SJCRH30 (cell line): ENCODE data around the gene U2SURP. TPM values are rescaled to one million over a fixed set of nuclear protein-coding genes. Genes with fewer than 3 reads are reported as not detected.

Experiments used
- DNase-seq, 2 experiments: peaks; one replicate each; pipeline ENCODE4 v3.0.0-alpha.2; 2015 to 2020
- H3K27ac ChIP-seq: fragments of 250-450 bp; sonication (Bioruptor Pico); 2 replicates; pipeline ENCODE4 v1.5.1; 2020; ENCODE audit warnings: mild to moderate bottlenecking, moderate library complexity
- H3K27me3 ChIP-seq: fragments of 250-450 bp; sonication (Bioruptor Pico); 2 replicates; pipeline ENCODE4 v1.5.1; 2020; ENCODE audit warnings: mild to moderate bottlenecking, moderate library complexity
- H3K36me3 ChIP-seq: fragments of 250-450 bp; sonication (Bioruptor Pico); 2 replicates; pipeline ENCODE4 v1.5.1; 2020; ENCODE audit warnings: mild to moderate bottlenecking, moderate library complexity
- H3K4me1 ChIP-seq: fragments of 250-450 bp; sonication (Bioruptor Pico); 2 replicates; pipeline ENCODE4 v1.5.1; 2020; ENCODE audit warnings: mild to moderate bottlenecking, moderate library complexity
- H3K4me3 ChIP-seq: fragments of 250-450 bp; sonication (Bioruptor Pico); 2 replicates; pipeline ENCODE4 v1.5.1; 2020; ENCODE audit warnings: mild to moderate bottlenecking, moderate library complexity
- H3K9me3 ChIP-seq: fragments of 250-450 bp; sonication (Bioruptor Pico); replicated peaks from 2 replicates; pipeline ENCODE4 v1.5.1; 2020; ENCODE audit warnings: mild to moderate bottlenecking, moderate library complexity
- total RNA-seq: library from RNA; depleted of rRNA; stranded (reverse); fragments of >200 nt; shearing (Covaris generic); gene quantifications from 2 replicates; pipeline ENCODE4 v1.2.3, GENCODE V29; 2014

The U2SURP gene
- total RNA-seq, 1 experiment from 2014 or later = 177 TPM

DNA sequence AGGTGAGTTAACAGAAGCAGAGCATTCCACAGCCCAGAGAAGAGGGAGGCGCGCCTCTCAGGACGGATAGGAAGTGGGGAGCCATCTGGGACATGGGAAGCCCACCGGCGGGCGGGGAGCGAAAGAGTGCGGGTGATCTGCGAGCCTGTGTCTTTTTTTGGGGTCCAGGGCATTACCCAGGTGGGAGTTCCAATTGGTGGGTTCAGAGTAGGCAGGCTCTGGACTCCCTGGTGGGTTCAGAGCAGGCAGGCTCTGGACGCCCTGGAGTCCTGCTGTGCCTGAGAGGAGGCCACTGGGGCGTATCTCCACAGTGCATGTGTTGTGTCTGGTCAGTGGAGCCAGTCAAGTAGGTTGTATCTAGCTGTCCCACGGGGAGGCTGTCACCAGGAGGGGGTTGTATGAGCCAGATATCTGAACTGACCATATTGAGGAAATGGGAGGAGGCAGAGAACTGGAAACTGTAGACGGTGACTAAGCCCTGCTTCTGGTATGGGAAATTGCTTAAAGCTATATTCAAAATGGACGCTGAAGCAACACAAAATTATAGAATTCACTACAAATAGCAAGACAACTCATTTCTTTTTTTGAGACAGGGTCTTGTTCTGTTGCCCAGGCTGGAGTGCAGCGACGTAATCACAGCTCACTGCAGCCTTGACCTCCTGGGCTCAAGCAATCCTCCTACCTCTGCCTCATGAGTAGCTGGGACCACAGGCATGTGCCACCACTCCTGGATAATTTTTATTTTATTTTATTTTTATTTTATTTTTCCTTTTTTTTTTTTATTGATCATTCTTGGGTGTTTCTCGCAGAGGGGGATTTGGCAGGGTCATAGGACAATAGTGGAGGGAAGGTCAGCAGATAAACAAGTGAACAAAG, 83.7 kb downstream of the U2SURP start:
- no peak for DNase-seq
- H3K27me3 ChIP-seq = no peaks in the 10 kb centered on the region
- no peaks in the 10 kb centered on the region for H3K36me3 ChIP-seq
- H3K9me3 ChIP-seq = no peaks in the 10 kb centered on the region
- no peak overlapping the region for H3K4me3 ChIP-seq
- H3K4me1 ChIP-seq = peaks cover 6% of the 10 kb centered on the region; the same call in 1 of the 2 replicates
- H3K27ac ChIP-seq = no peak overlapping the region

DNA sequence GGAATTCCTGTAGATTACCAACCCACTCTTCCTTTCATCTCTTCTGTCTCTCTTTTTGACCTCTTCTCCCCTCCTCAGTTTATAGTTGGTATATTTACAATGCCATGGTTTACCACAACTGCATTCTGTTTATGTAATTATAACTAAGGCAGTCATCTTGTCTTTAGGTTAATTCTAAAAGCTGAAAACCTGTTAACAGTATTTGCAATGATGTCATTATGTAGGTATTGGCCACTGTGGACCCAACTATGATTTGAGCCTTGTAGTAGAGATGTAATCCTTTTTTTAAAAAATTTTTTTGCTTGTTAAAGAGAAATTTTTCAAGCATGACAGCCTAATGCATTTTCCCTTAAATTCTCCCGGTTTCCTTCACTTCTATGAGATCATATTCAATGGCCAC, 87.5 kb downstream of the U2SURP start:
- Histone ChIP-seq H3K27me3 (no peaks in the 10 kb centered on the region), H3K9me3 (no peaks in the 10 kb centered on the region), H3K4me1 (peaks cover 16% of the 10 kb centered on the region), H3K27ac (no peak overlapping the region), H3K36me3 (no peaks in the 10 kb centered on the region), H3K4me3 (no peak overlapping the region)
- no peak for DNase-seq

DNA sequence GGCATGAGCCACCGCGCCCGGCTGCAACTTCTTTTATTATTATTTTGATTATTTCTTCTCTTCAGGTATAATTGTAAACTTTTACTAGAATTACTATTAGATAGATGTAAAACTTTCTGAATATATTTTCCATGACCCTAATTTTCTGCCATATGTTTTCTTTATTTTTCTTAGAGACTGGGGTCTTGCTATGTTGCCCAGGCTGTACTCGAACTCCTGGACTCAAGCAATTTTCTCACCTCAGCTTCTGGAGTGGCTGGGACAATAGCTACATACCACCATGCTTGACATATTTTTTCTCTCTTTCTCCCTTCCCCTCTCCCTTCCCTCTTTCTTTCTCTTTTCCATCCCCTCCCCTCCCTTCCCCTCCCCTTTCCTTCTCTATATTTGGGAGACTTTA, 88.6 kb downstream of the U2SURP start:
- Histone ChIP-seq H3K27me3 (no peaks in the 10 kb centered on the region), H3K36me3 (no peaks in the 10 kb centered on the region), H3K9me3 (no peaks in the 10 kb centered on the region), H3K27ac (peak overlapping the region; percentile 49), H3K4me1 (peaks cover 16% of the 10 kb centered on the region), H3K4me3 (no peak overlapping the region)
- no peak for DNase-seq

DNA sequence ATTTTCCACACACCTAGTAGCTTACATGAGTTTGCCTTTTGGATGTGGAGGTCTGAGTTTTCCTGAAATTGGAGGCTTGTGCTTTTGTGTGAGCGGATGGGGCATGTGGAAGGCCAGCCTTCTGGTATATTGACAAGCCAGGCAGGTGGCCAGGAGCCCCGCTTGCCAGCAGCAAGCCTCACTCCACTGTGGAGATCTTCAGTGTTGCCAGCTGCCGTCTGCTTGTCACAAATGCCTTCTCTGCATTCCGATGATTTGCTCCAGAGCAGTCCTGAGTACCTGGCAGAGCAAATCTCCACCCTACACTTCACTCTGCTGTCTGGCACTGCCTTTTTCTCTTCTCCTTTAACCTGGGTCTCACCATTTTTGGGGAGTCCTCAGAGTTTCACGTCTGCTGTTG, 89.1 kb downstream of the U2SURP start:
- Histone ChIP-seq H3K4me3 (no peak overlapping the region), H3K27ac (peak overlapping the region; percentile 49), H3K36me3 (no peaks in the 10 kb centered on the region), H3K9me3 (no peaks in the 10 kb centered on the region), H3K4me1 (peaks cover 16% of the 10 kb centered on the region), H3K27me3 (no peaks in the 10 kb centered on the region)
- peak; percentile 91 for DNase-seq

DNA sequence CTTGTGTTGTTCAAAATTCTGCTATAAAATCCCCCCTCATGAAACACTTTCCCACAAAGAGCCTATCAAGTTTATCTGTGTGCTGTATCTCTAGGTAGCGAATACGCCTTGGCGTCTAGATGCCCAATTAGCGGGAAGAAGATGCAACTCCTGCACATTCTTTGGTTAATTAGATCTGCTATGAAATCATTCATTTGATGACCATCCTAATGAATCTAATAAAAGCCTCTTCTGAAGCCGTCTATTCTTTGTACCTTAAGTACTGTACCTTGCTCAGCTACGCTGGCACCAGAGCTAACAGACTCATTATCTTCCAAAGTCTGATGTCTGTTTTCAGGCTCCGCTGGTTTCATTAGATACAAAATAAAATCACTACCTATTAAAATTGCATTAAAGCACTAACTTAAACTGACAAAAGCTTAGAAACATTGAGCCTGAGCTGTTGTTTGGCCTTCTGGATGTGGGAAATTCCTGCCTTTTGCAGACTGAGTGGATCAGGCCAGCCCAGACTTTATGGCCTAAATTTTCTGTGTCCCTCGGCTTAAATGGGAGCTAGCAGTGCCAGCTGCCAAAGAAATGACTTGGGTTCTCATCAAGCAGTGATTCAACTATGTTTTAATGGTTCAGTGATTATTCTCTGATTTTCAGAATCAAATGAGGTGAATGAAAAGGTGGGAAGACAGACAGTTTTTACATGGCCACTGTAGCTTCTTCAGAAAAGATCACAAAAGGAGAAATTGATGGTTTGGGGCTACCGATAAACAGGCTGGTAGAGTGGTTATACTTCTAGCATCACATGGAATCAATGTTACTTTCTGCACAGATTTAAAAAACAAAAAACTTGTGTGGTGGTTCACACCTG, 89.8 kb downstream of the U2SURP start:
- H3K4me3 ChIP-seq = no peak overlapping the region
- H3K27ac ChIP-seq = peak overlapping the region; percentile 49
- DNase-seq = no peak
- no peaks in the 10 kb centered on the region for H3K27me3 ChIP-seq
- H3K36me3 ChIP-seq = no peaks in the 10 kb centered on the region
- H3K9me3 ChIP-seq = no peaks in the 10 kb centered on the region
- H3K4me1 ChIP-seq = peaks cover 16% of the 10 kb centered on the region

DNA sequence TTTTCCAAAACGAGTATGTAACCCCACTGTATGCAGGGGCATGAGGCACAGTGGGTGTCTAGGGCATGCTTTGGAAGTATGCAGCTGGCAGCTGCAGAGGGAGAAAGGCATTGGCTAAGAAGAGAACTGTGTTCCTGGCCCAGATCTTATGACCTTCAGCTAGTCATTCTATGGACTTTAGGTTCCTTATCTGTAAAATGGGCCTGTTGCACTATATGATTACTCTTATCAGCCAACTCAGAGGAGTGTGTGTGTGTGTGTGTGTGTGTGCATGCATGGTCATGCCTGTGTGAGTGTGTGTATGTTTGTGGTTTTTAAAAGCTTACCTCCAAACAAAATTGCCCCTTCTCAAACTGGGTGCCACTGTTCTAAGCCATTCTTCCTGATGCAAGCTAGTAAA, 90.8 kb downstream of the U2SURP start:
- Histone ChIP-seq H3K9me3 (no peaks in the 10 kb centered on the region), H3K27ac (no peak overlapping the region), H3K4me3 (no peak overlapping the region), H3K27me3 (no peaks in the 10 kb centered on the region), H3K4me1 (peaks cover 16% of the 10 kb centered on the region), H3K36me3 (no peaks in the 10 kb centered on the region)
- no peak for DNase-seq

DNA sequence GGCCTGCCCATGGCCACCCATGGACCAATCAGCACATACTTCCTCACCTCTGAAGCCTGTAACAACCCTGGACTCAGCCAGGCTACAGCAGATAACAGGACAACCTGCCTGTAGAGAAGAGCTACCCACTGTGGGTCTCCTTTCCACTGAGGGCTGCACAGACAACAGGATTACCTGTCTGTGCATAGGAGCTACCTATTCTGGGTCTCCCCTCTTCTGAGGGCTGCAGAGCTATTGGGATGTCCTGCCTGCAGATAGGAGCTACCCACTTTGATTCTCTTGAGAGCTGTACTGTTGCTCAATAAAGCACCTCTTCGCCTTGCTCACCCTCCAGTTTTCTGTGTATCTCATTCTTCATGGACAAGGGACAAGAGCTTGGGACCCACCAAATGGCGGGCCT, 94.4 kb downstream of the U2SURP start:
- Histone ChIP-seq H3K27ac (no peak overlapping the region), H3K27me3 (no peaks in the 10 kb centered on the region), H3K9me3 (no peaks in the 10 kb centered on the region), H3K4me3 (no peak overlapping the region), H3K4me1 (peaks cover 5% of the 10 kb centered on the region), H3K36me3 (no peaks in the 10 kb centered on the region)
- no peak for DNase-seq

DNA sequence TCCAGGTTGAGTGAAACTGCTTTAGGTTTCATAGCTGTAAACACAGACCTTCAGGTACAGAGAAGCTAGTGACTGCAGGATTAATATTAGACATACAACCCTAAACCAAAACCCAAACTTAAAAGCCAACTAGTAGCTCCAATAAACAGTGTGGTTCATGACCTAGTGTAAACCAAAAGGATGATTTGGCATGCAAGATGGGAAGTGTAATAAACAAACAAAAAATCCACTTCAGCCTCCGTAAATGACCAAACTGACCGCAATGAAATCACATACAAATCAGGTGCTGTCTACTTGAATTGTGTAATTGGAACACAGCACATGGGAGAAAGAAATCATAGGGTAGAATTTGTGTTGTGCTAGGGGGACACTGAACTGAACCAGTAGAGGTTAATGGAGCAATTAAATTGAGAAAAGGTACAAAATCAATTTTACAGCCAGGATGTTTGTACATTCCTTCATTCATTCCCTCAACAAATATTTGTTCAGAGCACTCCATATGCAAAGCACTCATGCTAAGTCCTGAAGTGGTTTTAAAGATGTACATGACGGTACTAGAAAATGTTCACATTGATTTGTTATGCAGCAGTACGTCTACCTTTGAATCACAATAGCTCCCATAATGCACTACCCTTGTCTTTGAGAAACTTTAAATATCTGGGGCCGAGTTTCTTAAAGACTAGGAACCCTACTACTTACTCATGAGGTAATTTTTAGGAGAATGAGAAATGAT, 96.8 kb downstream of the U2SURP start:
- Histone ChIP-seq H3K4me3 (no peak overlapping the region), H3K27me3 (no peaks in the 10 kb centered on the region), H3K36me3 (no peaks in the 10 kb centered on the region), H3K9me3 (no peaks in the 10 kb centered on the region), H3K27ac (no peak overlapping the region), H3K4me1 (no peaks in the 10 kb centered on the region)
- no peak for DNase-seq

DNA sequence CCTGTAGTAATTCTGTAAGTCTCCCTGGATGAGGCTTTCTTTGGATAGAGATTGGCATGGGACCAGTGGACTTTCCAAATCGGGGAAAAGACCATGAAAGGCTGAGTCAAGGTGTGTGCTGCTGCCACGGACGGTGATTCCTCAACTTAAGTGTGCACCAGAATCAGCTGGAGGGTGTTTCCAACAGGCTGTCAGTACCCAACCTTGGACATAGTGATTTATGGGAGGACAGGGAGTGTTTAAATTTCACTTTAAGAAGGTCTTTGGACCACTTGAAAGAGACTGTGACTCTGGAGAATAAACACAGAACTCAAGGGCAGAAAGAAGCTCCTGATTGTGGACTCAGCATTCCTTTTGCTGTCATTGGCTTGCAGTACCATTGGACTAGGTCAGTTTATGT, 97.8 kb downstream of the U2SURP start:
- H3K36me3 ChIP-seq = no peaks in the 10 kb centered on the region
- H3K4me1 ChIP-seq = no peaks in the 10 kb centered on the region
- H3K27me3 ChIP-seq = no peaks in the 10 kb centered on the region
- H3K4me3 ChIP-seq = no peak overlapping the region
- H3K9me3 ChIP-seq = no peaks in the 10 kb centered on the region
- H3K27ac ChIP-seq = no peak overlapping the region
- no peak for DNase-seq

DNA sequence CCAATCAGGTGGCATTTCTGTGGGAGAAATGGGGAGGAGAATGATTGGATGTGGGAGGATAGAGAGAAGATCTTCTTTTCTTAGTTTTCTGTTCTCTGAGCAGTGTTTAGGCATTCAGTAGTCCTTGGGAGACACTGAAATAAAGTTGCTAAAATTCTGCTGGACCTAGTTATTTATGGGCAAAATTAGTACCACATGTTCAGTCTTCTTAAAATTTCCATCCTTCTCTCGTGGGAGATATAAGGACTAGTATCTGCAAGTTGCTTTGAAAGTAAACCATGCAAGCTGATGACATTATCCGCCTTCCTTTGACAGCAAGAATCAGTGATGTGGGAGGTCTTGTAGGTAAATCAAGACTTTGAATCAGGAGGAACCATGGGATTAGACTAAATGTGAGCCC, 98.3 kb downstream of the U2SURP start:
- Histone ChIP-seq H3K36me3 (no peaks in the 10 kb centered on the region), H3K9me3 (no peaks in the 10 kb centered on the region), H3K4me1 (no peaks in the 10 kb centered on the region), H3K27me3 (no peaks in the 10 kb centered on the region), H3K27ac (no peak overlapping the region), H3K4me3 (no peak overlapping the region)
- no peak for DNase-seq

DNA sequence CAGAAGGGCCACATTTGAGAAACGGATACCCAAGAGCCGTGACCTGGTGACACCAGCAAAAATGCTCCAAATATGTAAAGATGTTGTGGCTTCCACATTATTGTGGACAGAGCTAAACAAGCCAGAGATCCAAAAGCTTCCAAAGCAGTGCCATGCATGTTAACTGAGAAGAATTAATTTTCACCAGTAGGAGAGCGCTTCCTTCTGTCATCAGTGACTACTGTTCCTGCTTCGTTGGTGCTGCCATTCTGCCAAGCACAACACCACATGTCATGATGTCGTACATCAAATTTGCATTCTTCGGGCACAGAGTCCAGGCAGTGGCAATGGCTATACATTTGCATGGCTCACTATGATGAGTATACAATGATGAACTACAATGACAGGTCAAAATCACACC, 99.1 kb downstream of the U2SURP start:
- H3K27me3 ChIP-seq = no peaks in the 10 kb centered on the region
- no peak for DNase-seq
- H3K27ac ChIP-seq = no peak overlapping the region
- H3K9me3 ChIP-seq = peaks cover under 1% of the 10 kb centered on the region; the same call in 1 of the 2 replicates
- no peaks in the 10 kb centered on the region for H3K36me3 ChIP-seq
- H3K4me1 ChIP-seq = no peaks in the 10 kb centered on the region
- no peak overlapping the region for H3K4me3 ChIP-seq

DNA sequence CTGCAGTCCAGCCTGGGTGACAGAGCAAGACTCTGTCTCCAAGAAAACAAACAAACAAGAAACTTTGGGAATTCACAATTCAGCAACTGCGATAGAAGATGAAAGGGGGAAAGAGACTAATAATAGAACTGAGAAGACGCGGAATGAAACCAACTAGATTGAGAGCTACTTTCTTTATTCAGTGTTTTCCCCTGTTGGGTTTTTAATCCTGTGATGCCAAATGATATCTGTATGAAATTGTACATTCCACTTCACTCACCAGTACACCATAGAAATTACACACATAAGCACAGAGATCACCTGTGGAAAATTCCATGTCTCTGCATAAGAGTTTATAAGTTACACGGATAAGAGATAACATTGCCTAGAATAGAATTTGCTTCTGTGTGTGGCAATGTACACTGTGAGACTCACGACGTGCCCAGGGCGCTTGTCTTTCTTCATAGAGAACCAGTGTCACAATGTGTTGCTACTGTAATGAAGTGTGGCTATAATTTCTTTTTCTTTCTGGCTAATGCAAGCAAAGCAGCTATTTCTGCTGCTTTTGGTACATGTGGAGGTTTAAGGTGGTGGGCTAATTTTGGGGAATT, 100.5 kb downstream of the U2SURP start:
- Histone ChIP-seq H3K36me3 (no peaks in the 10 kb centered on the region), H3K4me1 (no peaks in the 10 kb centered on the region), H3K4me3 (no peak overlapping the region), H3K9me3 (peaks cover 4% of the 10 kb centered on the region; the same call in 1 of the 2 replicates), H3K27ac (no peak overlapping the region), H3K27me3 (no peaks in the 10 kb centered on the region)
- no peak for DNase-seq

DNA sequence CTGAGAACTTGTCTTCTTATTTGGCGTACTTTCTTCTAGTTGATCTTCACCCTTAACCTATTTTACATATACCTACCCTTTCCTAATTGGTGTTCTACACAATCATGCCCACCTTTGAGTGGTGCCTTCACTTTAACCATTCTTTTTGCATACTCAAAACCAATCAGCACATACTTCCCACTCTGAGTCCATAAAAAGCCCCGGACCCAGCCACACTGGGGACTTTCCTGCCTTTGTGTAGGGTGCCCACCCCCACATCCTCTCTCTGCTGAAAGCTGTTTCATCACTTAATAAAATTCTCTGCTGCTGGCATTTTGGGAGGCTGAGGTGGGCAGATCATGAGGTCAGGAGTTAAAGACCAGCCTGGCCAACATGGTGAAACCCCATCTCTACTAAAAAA, 102.3 kb downstream of the U2SURP start:
- H3K27ac ChIP-seq = no peak overlapping the region
- H3K4me1 ChIP-seq = no peaks in the 10 kb centered on the region
- no peaks in the 10 kb centered on the region for H3K27me3 ChIP-seq
- H3K36me3 ChIP-seq = no peaks in the 10 kb centered on the region
- peaks cover 4% of the 10 kb centered on the region; the same call in 1 of the 2 replicates for H3K9me3 ChIP-seq
- H3K4me3 ChIP-seq = no peak overlapping the region
- DNase-seq = no peak

DNA sequence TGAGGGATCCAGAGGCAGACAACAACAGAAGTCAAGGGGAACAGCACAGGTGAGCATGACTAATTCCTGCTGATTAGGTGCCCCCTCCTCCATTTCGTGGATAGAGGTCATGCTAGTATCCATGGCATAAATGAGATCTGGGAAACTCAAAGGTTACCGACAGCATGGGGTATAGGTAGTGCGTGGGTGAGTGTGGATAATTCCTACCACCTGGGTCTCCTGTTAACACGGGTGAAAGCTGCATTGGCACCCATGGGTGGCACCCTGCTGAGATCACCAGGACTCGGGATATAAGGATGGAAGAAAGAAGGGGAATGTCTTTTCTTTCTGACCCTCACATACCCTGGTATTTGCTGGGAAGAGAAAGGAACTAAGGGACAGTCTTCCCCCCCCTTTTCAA, 103.8 kb downstream of the U2SURP start:
- H3K36me3 ChIP-seq = no peaks in the 10 kb centered on the region
- H3K4me3 ChIP-seq = no peak overlapping the region
- H3K4me1 ChIP-seq = no peaks in the 10 kb centered on the region
- no peaks in the 10 kb centered on the region for H3K27me3 ChIP-seq
- H3K9me3 ChIP-seq = peaks cover 4% of the 10 kb centered on the region; the same call in 1 of the 2 replicates
- no peak for DNase-seq
- no peak overlapping the region for H3K27ac ChIP-seq
